ENCODE measurements around the gene USF2.

DNA sequence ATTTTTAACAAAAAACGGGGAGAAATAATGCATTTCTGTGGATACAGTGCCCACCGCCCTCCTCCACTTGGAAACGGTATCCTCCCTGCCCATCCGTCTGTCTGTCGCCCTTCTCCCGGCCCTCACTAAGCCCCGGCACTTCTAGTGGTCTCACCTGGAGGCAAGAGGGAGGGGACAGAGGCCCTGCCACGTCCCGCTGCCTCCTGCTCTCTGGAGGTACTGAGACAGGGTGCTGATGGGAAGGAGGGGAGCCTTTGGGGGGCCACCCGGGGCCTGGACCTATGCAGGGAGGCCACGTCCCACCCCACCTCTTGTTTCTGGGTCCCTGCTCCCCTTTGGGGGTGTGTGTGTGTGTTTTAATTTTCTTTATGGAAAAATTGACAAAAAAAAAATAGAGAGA is 10.6 kb downstream of the USF2 start:
- TF ChIP-seq TAF1 (IDR thresholded peaks at IDR 0.05; ENCODE audit: low read depth) (no peak), CTCF (IDR thresholded peaks at IDR 0.05; ENCODE audit: poor library complexity, severe bottlenecking) (no peak), EP300 (conservative IDR thresholded peaks at IDR 0.05; ENCODE audit: poor library complexity, severe bottlenecking) (no peak), POLR2AphosphoS5 (IDR thresholded peaks at IDR 0.05) (no peak), RAD21 (conservative IDR thresholded peaks at IDR 0.05) (no peak)

Data from neural cell (in vitro differentiated cells).